ENCODE data around the gene FAM114A1.

GRCh38 chr4:38861791-38862190 lies 5.8 kb upstream of the FAM114A1 start:
- TF ChIP-seq, protein P1, sequence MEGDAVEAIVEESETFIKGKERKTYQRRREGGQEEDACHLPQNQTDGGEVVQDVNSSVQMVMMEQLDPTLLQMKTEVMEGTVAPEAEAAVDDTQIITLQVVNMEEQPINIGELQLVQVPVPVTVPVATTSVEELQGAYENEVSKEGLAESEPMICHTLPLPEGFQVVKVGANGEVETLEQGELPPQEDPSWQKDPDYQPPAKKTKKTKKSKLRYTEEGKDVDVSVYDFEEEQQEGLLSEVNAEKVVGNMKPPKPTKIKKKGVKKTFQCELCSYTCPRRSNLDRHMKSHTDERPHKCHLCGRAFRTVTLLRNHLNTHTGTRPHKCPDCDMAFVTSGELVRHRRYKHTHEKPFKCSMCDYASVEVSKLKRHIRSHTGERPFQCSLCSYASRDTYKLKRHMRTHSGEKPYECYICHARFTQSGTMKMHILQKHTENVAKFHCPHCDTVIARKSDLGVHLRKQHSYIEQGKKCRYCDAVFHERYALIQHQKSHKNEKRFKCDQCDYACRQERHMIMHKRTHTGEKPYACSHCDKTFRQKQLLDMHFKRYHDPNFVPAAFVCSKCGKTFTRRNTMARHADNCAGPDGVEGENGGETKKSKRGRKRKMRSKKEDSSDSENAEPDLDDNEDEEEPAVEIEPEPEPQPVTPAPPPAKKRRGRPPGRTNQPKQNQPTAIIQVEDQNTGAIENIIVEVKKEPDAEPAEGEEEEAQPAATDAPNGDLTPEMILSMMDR (conservative IDR thresholded peaks at IDR 0.05; ENCODE audit: low read length) = no peak
- no peak for TF ChIP-seq EZH2phosphoT487 (IDR thresholded peaks at IDR 0.05; ENCODE audit: borderline replicate concordance)
